ENCODE measurements around the gene LSM14B. TPM values are rescaled to one million over a fixed set of nuclear protein-coding genes. Genes with fewer than 3 reads are reported as not detected.
"Not testable (repeated sequence)": the region's sequence is repeated elsewhere in the genome, so short reads cannot be mapped to it uniquely, and the experiment has no call there.

LSM14B gene
- total RNA-seq, 2 donors from 2014 or later = 24.4 to 26.3 TPM

- DNase-seq (ENCODE audit: low spot score) = no peak
- intact Hi-C loops (cut with DNase I) = no loop called here
Observed at GRCh38 chr20:62104791-62105345, 17.4 kb upstream of the LSM14B start.

- intact Hi-C loops (cut with DNase I) = no loop called here
- no peak for DNase-seq (ENCODE audit: low spot score)
Observed at GRCh38 chr20:62105592-62105991, 16.7 kb upstream of the LSM14B start.

DNA sequence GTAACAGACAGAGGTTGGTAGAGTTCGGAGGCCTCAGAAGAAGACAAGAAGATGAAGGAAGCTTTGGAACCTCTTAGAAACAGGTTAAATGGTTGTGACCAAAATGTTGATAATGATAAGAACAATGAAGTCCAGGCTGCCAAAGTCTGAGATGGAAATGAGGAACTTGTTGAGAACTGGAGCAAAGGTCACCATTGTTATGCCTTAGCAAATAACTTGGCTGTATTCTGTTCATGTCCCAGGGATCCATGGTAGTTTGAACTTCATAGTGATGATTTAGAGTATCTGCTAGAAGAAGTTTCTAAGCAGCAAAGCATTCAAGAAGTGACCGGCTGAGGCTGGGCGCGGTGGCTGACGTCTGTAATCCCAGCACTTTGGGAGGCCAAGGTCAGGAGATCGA, 11.1 kb upstream of the LSM14B start:
- intact Hi-C loops (cut with DNase I) = no loop called here
- DNase-seq (ENCODE audit: low spot score) = no peak

DNA sequence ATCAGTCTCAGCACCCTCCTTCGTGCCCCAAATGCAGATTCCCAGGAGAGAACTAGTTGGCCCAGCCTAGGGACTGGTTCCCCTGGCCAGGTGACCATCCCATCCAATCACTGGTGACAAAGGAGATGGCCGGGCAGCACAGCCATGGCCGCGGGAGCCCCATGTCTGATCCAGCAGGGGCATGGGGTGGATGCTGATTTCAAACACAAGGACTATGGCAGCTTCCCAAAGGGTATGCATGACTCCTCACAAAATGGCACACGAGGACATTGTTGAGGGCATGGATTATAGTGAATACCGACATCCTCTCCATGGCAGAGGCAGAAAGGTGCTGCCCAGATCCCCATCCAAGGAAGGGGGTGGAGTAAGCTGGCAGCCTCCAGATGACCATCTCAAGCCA, 9.9 kb upstream of the LSM14B start:
- no peak for DNase-seq (ENCODE audit: low spot score)
- intact Hi-C loops (cut with DNase I) = no loop called here

DNA sequence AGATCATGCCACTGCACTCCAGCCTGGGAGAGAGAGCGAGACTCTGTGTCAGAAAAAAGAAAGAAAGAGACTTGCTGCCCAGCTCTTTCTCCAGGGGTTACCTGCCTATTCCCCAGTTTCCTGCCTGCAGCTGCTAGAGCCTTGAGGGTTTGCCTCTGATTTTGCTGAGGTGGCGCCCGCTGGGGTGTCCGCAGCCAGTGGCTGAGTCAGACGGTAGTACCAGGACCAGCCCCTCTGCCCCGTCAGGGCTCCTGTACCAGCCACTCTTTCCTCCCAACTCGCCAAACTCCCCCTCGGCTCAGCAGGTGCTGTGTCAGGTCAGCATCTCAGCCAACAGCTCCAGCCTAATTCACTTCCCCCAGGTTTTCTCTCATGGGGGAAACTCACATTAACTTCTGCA, 7.4 kb upstream of the LSM14B start:
- intact Hi-C loops (cut with DNase I) = no loop called here
- no peak for DNase-seq (ENCODE audit: low spot score)

DNA sequence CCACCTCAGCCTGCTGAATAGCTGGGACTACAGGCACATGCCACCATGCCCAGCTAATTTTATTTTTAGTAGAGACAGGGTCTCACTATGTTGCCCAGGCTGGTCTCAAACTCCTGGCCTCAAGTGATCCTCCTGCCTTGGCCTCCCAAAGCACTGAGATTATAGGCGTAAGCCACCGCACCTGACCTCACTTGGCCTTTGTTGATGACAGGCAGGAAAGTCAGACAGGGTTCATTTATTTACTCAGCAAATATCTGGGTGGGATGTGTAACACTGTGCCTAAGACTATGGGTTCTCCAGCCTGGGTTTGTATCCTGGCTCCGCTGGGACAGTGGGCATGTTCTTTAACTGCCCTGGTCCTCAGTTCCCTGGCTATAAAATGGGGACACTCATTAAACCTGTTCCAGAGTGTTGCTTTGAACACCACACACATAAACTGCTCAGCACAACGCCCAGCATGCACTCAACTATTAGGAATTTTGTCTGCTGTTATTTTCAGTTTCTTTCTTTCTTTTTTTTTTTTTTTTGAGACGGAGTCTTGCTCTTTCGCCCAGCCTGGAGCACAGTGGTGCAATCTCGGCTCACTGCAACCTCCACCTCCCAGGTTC, 6.4 kb upstream of the LSM14B start:
- intact Hi-C loops (cut with DNase I); DNase-seq (ENCODE audit: low spot score): not testable (repeated sequence)

DNA sequence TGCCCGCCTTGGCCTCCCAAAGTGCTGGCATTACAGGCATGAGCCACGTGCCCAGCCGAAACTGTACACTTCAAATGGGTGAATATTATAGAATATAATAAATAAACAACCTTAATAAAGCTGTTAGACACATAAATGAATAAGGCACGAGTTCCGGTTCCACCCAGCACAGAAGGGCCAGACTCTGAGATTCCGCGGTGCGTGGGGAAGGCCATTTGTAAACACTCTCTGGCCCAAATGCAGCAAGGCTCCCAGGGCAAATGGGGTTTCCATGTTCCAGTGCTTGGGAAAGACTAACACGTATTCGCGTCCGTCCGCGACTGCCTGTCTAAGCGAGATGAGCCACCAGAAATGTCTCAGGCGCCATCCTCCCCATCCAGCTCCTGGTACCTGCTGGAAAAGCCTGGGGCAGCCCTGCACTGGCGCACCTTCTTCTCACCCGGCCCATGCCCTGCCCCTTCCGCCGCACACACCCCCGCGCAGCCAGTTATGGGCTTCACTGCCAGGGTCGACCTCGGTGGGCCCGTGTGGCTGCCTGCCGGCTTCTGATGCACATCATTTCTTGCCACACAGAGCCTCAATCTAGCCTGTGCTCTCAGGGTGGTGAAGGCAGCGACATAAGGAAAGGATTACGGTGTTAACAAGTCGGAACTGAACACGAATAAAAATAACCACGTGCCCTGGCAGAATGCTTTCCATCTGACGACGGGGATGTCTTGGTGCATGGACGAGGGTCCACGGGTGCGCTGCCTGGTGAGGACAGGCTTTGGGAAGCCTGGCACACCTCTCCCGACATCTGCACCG, 5.5 kb upstream of the LSM14B start:
- no peak for DNase-seq (ENCODE audit: low spot score)
- intact Hi-C loops (cut with DNase I) = no loop called here

DNA sequence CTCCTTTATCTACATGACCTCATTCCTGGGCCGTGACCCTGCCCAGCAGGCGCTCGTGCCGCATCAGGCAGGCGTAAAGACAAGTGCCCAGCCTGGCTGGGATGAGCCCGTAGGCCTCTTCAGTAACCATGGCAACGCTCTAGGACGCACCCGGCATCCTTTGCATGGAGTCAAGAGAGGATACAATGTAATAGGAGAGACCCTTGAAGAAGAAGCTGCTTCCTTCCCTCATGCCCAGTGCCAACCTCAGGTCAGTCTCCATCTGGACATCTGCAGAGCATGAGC, 5.0 kb upstream of the LSM14B start:
- intact Hi-C loops (cut with DNase I) = no loop called here

GRCh38 chr20:62117658-62118057, 4.6 kb upstream of the LSM14B start:
- DNase-seq (ENCODE audit: low spot score) = no peak
- intact Hi-C loops (cut with DNase I) = no loop called here

More for the DNA sequence above, 5.0 kb upstream of the LSM14B start:
- DNase-seq (ENCODE audit: low spot score) = no peak

DNA sequence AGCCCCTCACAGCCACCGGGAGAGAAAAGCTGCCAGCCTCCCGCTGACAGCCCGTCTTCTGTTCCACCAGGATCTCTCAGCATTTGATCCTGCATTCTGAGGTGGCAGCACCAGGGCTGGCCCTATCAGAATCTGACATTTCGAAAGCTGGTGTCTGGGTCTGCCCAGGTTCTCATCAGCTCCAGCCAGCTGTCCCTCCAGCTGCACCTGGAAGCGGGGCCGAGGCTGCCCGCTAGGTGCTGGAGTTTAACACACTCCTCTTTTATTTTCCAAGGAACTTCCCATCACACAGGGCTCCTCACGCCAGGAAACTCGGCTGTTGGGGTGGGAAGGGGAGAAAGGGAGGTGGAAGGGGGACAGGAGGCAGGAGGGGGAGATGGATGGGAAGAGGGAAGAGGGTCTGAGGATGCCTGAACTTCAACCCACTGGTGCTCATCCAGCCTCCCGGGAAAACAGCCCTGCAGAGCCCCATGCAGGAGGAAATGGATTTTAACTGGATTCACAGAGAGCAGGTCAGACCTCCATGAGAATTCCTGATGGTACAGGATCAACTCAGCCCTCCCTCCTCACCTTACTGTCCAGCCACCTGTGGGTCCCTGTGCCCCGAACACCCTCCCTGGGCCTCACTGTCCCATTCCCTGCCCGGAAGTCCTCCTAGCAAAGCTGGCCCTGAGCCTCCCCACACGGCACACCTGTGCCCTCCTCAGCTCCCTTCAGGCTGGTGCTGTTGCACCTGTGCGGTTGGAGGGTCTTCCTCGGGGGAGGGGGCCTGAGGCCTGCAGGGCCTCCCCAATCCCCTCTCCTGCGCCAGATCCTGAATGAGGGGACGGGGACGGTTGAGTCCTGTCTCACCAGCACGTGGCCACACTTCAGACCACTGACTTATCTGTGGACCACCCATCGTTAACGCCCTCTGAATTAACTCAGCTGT, 3.9 kb upstream of the LSM14B start:
- intact Hi-C loops (cut with DNase I) = no loop called here
- DNase-seq (ENCODE audit: low spot score) = no peak

GRCh38 chr20:62119115-62119514, 3.2 kb upstream of the LSM14B start:
- intact Hi-C loops (cut with DNase I) = no loop called here
- no peak for DNase-seq (ENCODE audit: low spot score)

DNA sequence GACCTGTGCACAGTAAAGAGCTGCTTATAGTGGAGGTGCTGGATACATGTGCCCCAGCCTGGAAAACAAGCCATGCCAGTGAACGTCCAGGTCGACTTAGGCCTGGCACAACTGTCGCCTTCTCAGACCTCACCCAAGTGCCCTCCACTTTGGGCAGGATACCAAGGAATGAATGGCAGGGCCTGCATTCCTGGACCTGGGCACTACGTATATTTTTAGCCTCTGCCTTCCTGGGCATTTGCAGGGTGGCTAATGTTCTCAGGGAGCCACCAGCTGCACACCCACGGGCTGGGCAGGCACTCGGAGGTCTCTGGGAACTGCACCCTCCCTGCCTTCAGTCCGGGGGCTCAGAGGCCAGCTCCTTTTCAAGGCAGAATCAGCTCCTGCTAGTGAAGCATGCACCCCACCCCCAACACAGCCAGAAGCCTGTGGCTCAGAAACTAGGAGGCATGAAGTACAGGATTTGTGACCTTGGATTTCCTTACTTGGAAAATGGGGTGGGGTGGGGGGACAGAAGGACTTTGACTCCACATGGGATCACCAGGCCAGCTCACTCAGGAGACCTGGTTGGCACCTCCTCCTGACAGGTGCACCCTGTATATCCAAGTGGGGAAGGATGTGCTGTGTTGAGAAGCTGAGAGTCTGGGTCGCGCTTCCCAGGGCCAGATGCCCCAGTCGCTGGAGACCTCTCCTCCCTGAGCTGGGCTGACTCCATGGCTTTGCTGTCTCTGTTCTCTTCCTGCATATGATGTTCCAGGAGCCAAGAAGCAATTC, 2.5 kb upstream of the LSM14B start:
- intact Hi-C loops (cut with DNase I) = loop anchor here (5.0 kb wide), 1 partner anchor 52 kb away; the partner anchor contains the start of gene TAF4 (in 2 of the 2)
- DNase-seq (ENCODE audit: low spot score) = no peak

DNA sequence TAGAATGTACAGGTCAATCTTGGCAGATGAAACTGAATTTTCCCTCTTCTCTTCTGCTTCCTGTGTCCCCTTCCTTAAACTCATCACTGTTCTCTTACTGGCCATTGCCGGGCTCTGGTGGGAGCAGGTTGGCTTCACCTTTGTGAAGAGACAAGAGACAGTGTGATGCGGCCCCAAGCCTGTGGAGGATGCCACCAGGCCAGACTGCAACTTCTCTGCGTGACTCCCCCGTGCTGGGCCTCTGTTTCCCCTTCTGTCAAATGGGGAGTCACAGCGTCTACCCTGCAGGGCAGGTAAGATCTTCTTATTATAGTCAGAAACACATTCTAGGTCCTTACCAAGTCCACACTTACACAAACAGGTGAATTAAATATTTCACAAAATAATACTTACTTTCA, 1.9 kb upstream of the LSM14B start:
- intact Hi-C loops (cut with DNase I) = loop anchor here (5.0 kb wide), 1 partner anchor 53 kb away; the partner anchor contains the start of gene TAF4 (in 2 of the 2)
- DNase-seq (ENCODE audit: low spot score) = no peak

GRCh38 chr20:62120990-62121775, 1.1 kb upstream of the LSM14B start:
- intact Hi-C loops (cut with DNase I) = loop anchor here (5.0 kb wide), 1 partner anchor 54 kb away; the partner anchor contains the start of gene TAF4 (in 2 of the 2)

GRCh38 chr20:62122654-62123449, 577 bp downstream of the LSM14B start:
- DNase-seq (ENCODE audit: low spot score) = no peak
- intact Hi-C loops (cut with DNase I) = loop anchor here (5.0 kb wide), 1 partner anchor 56 kb away; the partner anchor contains the start of gene TAF4 (in 2 of the 2)

More at GRCh38 chr20:62120990-62121775, 1.1 kb upstream of the LSM14B start:
- peak; percentile 88 for DNase-seq (ENCODE audit: low spot score)

DNA sequence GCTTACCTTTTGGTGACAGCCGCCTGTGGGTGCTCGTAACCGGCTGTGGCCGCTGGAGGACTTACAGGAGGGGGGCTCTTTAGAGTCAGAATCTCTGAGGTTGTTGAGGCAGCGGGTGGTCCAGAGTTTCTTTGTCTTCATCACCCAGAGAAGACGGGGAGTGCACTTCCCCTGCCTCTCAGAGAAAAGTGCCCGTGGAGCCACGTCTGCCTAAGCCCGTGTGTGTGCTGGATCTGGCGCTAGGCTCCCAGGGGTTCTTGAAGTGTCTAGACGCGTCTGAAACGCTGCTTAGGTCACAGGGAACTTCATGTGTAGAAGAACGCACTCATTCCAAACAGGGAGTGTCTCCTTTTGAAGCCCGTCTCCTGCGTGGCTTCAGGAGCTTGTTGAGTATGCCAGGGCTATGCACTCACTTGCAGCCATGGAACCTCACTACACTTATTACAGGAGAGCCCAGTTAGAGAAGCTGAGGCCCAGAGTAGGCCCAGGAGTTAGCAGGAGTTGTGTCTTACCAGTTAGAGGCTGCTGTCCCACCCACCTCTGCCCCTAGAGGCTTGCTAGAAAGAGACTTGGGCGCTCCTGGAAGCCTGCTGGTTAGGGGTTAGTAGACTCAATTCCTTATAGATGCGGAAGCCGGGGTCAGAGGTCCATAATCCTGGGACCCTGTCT, 1.3 kb downstream of the LSM14B start:
- no peak for DNase-seq (ENCODE audit: low spot score)

GRCh38 chr20:62126141-62126540, 3.9 kb downstream of the LSM14B start:
- intact Hi-C loops (cut with DNase I) = no loop called here
- DNase-seq (ENCODE audit: low spot score) = no peak

More for the DNA sequence above, 1.3 kb downstream of the LSM14B start:
- intact Hi-C loops (cut with DNase I) = loop anchor here (5.0 kb wide), 1 partner anchor 56 kb away; the partner anchor contains the start of gene TAF4 (in 2 of the 2)

Measured in posterior vena cava (tissue), 2 donors.